ENCODE data around the gene SPATA25.

DNA sequence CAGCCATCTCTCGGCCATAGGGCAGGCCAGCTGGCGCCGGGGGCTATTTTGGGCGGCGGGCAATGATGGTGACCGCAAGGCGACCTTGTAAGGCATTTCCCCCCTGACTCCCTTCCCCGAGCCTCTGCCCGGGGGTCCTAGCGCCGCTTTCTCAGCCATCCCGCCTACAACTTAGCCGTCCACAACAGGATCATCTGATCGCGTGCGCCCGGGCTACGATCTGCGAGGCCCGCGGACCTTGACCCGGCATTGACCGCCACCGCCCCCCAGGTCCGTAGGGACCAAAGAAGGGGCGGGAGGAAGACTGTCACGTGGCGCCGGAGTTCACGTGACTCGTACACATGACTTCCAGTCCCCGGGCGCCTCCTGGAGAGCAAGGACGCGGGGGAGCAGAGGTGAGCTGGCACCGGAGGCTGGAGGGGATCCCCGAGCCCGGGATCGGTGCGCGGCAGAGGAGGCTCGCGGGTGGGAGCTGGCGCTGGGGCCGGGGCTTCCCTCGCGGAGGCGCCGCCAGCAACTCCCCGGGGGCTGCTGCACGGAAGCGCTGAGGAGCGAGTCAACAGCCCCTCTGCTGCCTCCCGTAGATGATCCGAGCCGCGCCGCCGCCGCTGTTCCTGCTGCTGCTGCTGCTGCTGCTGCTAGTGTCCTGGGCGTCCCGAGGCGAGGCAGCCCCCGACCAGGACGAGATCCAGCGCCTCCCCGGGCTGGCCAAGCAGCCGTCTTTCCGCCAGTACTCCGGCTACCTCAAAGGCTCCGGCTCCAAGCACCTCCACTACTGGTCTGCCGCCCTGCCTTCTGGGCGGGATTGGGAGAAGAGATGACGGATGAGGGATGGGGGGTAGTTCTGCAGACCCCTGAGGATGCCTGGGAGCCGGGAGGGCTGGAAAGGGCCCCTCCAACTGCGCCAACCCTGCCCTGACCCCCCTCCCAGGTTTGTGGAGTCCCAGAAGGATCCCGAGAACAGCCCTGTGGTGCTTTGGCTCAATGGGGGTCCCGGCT is 3.9 kb upstream of the SPATA25 start, which contains the start of the genes CTSA and NEURL2:
- TF ChIP-seq CTCF (IDR thresholded peaks at IDR 0.05; ENCODE audit: poor library complexity, severe bottlenecking) (no peak), SMC3 (conservative IDR thresholded peaks at IDR 0.05; ENCODE audit: poor library complexity) (peak; percentile 58)

All from neural cell (in vitro differentiated cells).